HCT116 (cell line): ENCODE results near the gene IQSEC3. TPM values are rescaled to one million over a fixed set of nuclear protein-coding genes. Genes with fewer than 3 reads are reported as not detected.

Source experiments
- ATAC-seq: fragments of 200-7000 bp; cut with Tn5 transposase; 2 replicates; pipeline ENCODE4 v1.9.1; 2020; ENCODE audit warnings: mild to moderate bottlenecking, moderate library complexity
- BruUV-seq: library from RNA; stranded (reverse); fragments of 400-500 nt; replicated peaks from 2 replicates; lab custom pipeline; 2021; lab: Mats Ljungman, UMichigan
- CTCF ChIA-PET: fragments of 300-600 bp; sonication (Branson Sonifier 250); formaldehyde crosslinking; loops from one replicate; lab custom pipeline; 2021; ENCODE audit warnings: antibody characterized with exemption; lab: Charles Lee
- POLR2A ChIA-PET: fragments of 300-600, 350-600 bp; sonication (Branson Sonifier 250); formaldehyde crosslinking; loops from one replicate; lab custom pipeline; 2021; ENCODE audit warnings: antibody characterized with exemption; lab: Charles Lee
- RAD21 ChIA-PET, 2 experiments: fragments of 300-600 bp; sonication (Branson Sonifier 250); formaldehyde crosslinking; loops; one replicate each; lab custom pipeline; 2023; ENCODE audit warnings: low total read pairs in 2 of 2; ENCODE audit not compliant: uncharacterized antibody in 2 of 2, unreplicated experiment in 2 of 2, low non-redundant PET in 1 of 2; lab: Charles Lee
- DNase-seq: peaks from one replicate; pipeline ENCODE4 v3.0.0-alpha.2; 2010; ENCODE audit warnings: low read depth, low spot score
- H2AFZ ChIP-seq: fragments of 200-600 bp; shearing (Covaris generic), sonication (generic); 2 replicates; pipeline ENCODE4 v1.6.1; 2017; ENCODE audit warnings: low read depth, mixed run types, mixed read lengths, antibody characterized with exemption, low read length; ENCODE audit not compliant: poor library complexity, severe bottlenecking
- H3K27ac ChIP-seq: 2 replicates; pipeline ENCODE4 v1.5.1; 2012; ENCODE audit warnings: low read depth, low read length
- H3K27me3 ChIP-seq: fragments of 200-600 bp; sonication (generic); 2 replicates; pipeline ENCODE4 v1.6.1; 2016; ENCODE audit warnings: mixed run types, low read length, mixed read lengths; ENCODE audit not compliant: insufficient read depth
- H3K36me3 ChIP-seq, 2 experiments: fragments of 200-500 bp in 1 of 2; fragments of 200-600 bp in 1 of 2; sonication (Bioruptor generic) in 1 of 2; sonication (generic) in 1 of 2; 2 replicates each; pipeline versions ENCODE4 v1.5.1 to v1.6.1; 2014 to 2016; ENCODE audit warnings: low read length in 2 of 2, inconsistent platforms in 1 of 2, mixed read lengths in 1 of 2, mixed run types in 1 of 2; ENCODE audit not compliant: insufficient read depth in 2 of 2, control insufficient read depth in 1 of 2
- H3K4me1 ChIP-seq, 2 experiments: fragments of 200-600 bp in 1 of 2; sonication (generic) in 1 of 2; 2 replicates each; pipeline versions ENCODE4 v1.5.1 to v1.6.1; 2012 to 2017; ENCODE audit warnings: low read length in 2 of 2, inconsistent platforms in 1 of 2, mild to moderate bottlenecking in 1 of 2, mixed read lengths in 1 of 2, mixed run types in 1 of 2, moderate library complexity in 1 of 2; ENCODE audit not compliant: insufficient read depth in 2 of 2, control insufficient read depth in 1 of 2
- H3K4me2 ChIP-seq: fragments of 200-600 bp; sonication (generic); 2 replicates; pipeline ENCODE4 v1.6.1; 2017; ENCODE audit warnings: mixed run types, low read length, mixed read lengths
- H3K4me3 ChIP-seq, 2 experiments: fragments of 200-600 bp in 1 of 2; sonication (generic) in 1 of 2; replicated peaks in 1 of 2; 2 replicates each; pipeline ENCODE4 v1.5.1; 2011 to 2016; ENCODE audit warnings: low read length in 2 of 2, control low read depth in 1 of 2, low read depth in 1 of 2, mild to moderate bottlenecking in 1 of 2, mixed read lengths in 1 of 2, mixed run types in 1 of 2
- H3K79me2 ChIP-seq: fragments of 200-600 bp; sonication (generic); 2 replicates; pipeline ENCODE4 v1.6.1; 2017; ENCODE audit warnings: mild to moderate bottlenecking, mixed run types, low read length, moderate library complexity, mixed read lengths; ENCODE audit not compliant: insufficient read depth
- H3K9ac ChIP-seq: fragments of 200-600 bp; sonication (generic); 2 replicates; pipeline ENCODE4 v1.6.1; 2016; ENCODE audit warnings: low read length, mixed read lengths
- H3K9me2 ChIP-seq: fragments of 200-600 bp; sonication (generic), shearing (Covaris generic); 2 replicates; pipeline ENCODE4 v1.6.1; 2017; ENCODE audit warnings: mixed run types, mild to moderate bottlenecking, moderate library complexity; ENCODE audit not compliant: insufficient read depth
- H3K9me3 ChIP-seq, 2 experiments: fragments of 200-500 bp in 1 of 2; fragments of 200-600 bp in 1 of 2; sonication (Bioruptor generic) in 1 of 2; sonication (generic) in 1 of 2; 2 replicates each; pipeline ENCODE4 v1.6.1; 2014 to 2017; ENCODE audit warnings: low read length in 2 of 2, mixed read lengths in 2 of 2, inconsistent platforms in 1 of 2, low read depth in 1 of 2, mild to moderate bottlenecking in 1 of 2, mixed run types in 1 of 2, moderate library complexity in 1 of 2; ENCODE audit not compliant: control insufficient read depth in 1 of 2, insufficient read depth in 1 of 2
- H4K20me1 ChIP-seq: fragments of 200-600 bp; sonication (generic), shearing (Covaris generic); 2 replicates; pipeline ENCODE4 v1.6.1; 2017; ENCODE audit warnings: mixed run types, mild to moderate bottlenecking, moderate library complexity; ENCODE audit not compliant: insufficient read depth
- ATF3 ChIP-seq: IDR thresholded peaks from 2 replicates; pipeline ENCODE4 v1.6.1; 2012
- CBX3 ChIP-seq: IDR thresholded peaks from 2 replicates; pipeline ENCODE4 v1.6.1; 2012; ENCODE audit warnings: low read depth
- CEBPB ChIP-seq: IDR thresholded peaks from 2 replicates; pipeline ENCODE4 v1.6.1; 2012; ENCODE audit warnings: low read depth
- EGR1 ChIP-seq: IDR thresholded peaks from 2 replicates; pipeline ENCODE4 v1.6.1; 2012; ENCODE audit warnings: low read depth
- ELF1 ChIP-seq: IDR thresholded peaks from 2 replicates; pipeline ENCODE4 v1.6.1; 2012; ENCODE audit warnings: low read depth, borderline replicate concordance
- EZH2 ChIP-seq: fragments of 200-600 bp; sonication (generic); IDR thresholded peaks from 2 replicates; pipeline ENCODE4 v1.6.1; 2017; ENCODE audit warnings: antibody characterized with exemption, mixed run types
- EZH2phosphoT487 ChIP-seq: fragments of 200-600 bp; IDR thresholded peaks from 2 replicates; pipeline ENCODE4 v1.6.1; 2018; ENCODE audit warnings: antibody characterized with exemption, borderline replicate concordance
- FOSL1 ChIP-seq: IDR thresholded peaks from 2 replicates; pipeline ENCODE4 v1.6.1; 2012; ENCODE audit warnings: low read depth
- JUND ChIP-seq: IDR thresholded peaks from 2 replicates; pipeline ENCODE4 v1.6.1; 2012
- POLR2AphosphoS5 ChIP-seq: IDR thresholded peaks from 2 replicates; pipeline ENCODE4 v1.6.1; 2011; ENCODE audit warnings: mild to moderate bottlenecking, low read depth, low read length, moderate library complexity
- RAD21 ChIP-seq: IDR thresholded peaks from 2 replicates; pipeline ENCODE4 v1.6.1; 2012; ENCODE audit warnings: low read depth, mild to moderate bottlenecking
- SP1 ChIP-seq: IDR thresholded peaks from 2 replicates; pipeline ENCODE4 v1.6.1; 2012; ENCODE audit warnings: low read depth
- TCF7L2 ChIP-seq: IDR thresholded peaks from 2 replicates; pipeline ENCODE4 v1.7.0; 2011; ENCODE audit warnings: borderline replicate concordance, inconsistent platforms; ENCODE audit not compliant: insufficient read depth, insufficient read length; ENCODE audit errors: extremely low read depth
- YY1 ChIP-seq: IDR thresholded peaks from 2 replicates; pipeline ENCODE4 v1.6.1; 2011; ENCODE audit warnings: low read length, low read depth, moderate library complexity, mild to moderate bottlenecking; ENCODE audit not compliant: insufficient replicate concordance; ENCODE audit errors: extremely low read depth
- ZFX ChIP-seq: fragments of 450-650 bp; IDR thresholded peaks from 2 replicates; pipeline ENCODE4 v1.6.1; 2017
- intact Hi-C: fragments of 100-400 bp; cut with micrococcal nuclease; formaldehyde crosslinking; loops from 2 replicates; pipeline ENCODE4 v1.10.0; 2022
- total RNA-seq: library from RNA; stranded (reverse); gene quantifications from one replicate; pipeline ENCODE4 v1.2.1, GENCODE V29; 2021; ENCODE audit not compliant: unreplicated experiment
- TF ChIP-seq, protein P1 (sequence below): IDR thresholded peaks from 2 replicates; pipeline ENCODE4 v1.6.1; 2012; ENCODE audit warnings: low read depth
- TF ChIP-seq, protein P2 (sequence below): IDR thresholded peaks from 2 replicates; pipeline ENCODE4 v1.6.1; 2011; ENCODE audit warnings: mild to moderate bottlenecking, low read length, moderate library complexity; ENCODE audit not compliant: insufficient replicate concordance; ENCODE audit errors: extremely low read depth
- TF ChIP-seq, protein P3 (sequence below): IDR thresholded peaks from 2 replicates; pipeline ENCODE4 v1.6.1; 2012
- TF ChIP-seq, protein P4 (sequence below), 3 experiments: fragments of 200-600 bp in 1 of 3; sonication (generic) in 1 of 3; IDR thresholded peaks in 2 of 3; conservative IDR thresholded peaks in 1 of 3; 2 replicates each; pipeline ENCODE4 v1.5.1; 2012 to 2017; ENCODE audit warnings: low read depth in 2 of 3, low read length in 2 of 3, antibody characterized with exemption in 1 of 3, borderline replicate concordance in 1 of 3, control low read depth in 1 of 3, mild to moderate bottlenecking in 1 of 3, mixed read lengths in 1 of 3, mixed run types in 1 of 3, moderate library complexity in 1 of 3; ENCODE audit not compliant: insufficient read depth in 1 of 3

IQSEC3 gene
- total RNA-seq, 1 experiment from 2014 or later = not detected

- Histone ChIP-seq H3K36me3 (no peaks in the 10 kb centered on the region), H3K27me3 (no peaks in the 10 kb centered on the region), H3K4me2 (no peak overlapping the region), H3K27ac (no peak overlapping the region), H4K20me1 (no peaks in the 10 kb centered on the region), H3K9ac (no peak overlapping the region), H3K9me3 (no peaks in the 10 kb centered on the region), H2AFZ (no peak overlapping the region), H3K4me3 (no peak overlapping the region), H3K4me1 (peaks cover 0 to 8% of the 10 kb centered on the region in 2 experiments; a peak in 2 of 4 replicates), H3K79me2 (no peaks in the 10 kb centered on the region), H3K9me2 (no peaks in the 10 kb centered on the region)
- ChIA-PET POLR2A (no interaction called here), CTCF (no interaction called here), RAD21 (no interaction called here)
- intact Hi-C loops = no loop called here
- TF ChIP-seq, protein P1, sequence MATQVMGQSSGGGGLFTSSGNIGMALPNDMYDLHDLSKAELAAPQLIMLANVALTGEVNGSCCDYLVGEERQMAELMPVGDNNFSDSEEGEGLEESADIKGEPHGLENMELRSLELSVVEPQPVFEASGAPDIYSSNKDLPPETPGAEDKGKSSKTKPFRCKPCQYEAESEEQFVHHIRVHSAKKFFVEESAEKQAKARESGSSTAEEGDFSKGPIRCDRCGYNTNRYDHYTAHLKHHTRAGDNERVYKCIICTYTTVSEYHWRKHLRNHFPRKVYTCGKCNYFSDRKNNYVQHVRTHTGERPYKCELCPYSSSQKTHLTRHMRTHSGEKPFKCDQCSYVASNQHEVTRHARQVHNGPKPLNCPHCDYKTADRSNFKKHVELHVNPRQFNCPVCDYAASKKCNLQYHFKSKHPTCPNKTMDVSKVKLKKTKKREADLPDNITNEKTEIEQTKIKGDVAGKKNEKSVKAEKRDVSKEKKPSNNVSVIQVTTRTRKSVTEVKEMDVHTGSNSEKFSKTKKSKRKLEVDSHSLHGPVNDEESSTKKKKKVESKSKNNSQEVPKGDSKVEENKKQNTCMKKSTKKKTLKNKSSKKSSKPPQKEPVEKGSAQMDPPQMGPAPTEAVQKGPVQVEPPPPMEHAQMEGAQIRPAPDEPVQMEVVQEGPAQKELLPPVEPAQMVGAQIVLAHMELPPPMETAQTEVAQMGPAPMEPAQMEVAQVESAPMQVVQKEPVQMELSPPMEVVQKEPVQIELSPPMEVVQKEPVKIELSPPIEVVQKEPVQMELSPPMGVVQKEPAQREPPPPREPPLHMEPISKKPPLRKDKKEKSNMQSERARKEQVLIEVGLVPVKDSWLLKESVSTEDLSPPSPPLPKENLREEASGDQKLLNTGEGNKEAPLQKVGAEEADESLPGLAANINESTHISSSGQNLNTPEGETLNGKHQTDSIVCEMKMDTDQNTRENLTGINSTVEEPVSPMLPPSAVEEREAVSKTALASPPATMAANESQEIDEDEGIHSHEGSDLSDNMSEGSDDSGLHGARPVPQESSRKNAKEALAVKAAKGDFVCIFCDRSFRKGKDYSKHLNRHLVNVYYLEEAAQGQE = no peak
- TF ChIP-seq ZFX (no peak), CBX3 (no peak), ELF1 (no peak), RAD21 (no peak), SP1 (no peak), EZH2 (no peak), ATF3 (no peak), POLR2AphosphoS5 (no peak), FOSL1 (no peak), EGR1 (no peak), JUND (no peak), CEBPB (no peak), YY1 (no peak), TCF7L2 (no peak), EZH2phosphoT487 (no peak)
- TF ChIP-seq, protein P2, sequence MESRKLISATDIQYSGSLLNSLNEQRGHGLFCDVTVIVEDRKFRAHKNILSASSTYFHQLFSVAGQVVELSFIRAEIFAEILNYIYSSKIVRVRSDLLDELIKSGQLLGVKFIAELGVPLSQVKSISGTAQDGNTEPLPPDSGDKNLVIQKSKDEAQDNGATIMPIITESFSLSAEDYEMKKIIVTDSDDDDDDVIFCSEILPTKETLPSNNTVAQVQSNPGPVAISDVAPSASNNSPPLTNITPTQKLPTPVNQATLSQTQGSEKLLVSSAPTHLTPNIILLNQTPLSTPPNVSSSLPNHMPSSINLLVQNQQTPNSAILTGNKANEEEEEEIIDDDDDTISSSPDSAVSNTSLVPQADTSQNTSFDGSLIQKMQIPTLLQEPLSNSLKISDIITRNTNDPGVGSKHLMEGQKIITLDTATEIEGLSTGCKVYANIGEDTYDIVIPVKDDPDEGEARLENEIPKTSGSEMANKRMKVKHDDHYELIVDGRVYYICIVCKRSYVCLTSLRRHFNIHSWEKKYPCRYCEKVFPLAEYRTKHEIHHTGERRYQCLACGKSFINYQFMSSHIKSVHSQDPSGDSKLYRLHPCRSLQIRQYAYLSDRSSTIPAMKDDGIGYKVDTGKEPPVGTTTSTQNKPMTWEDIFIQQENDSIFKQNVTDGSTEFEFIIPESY = no peak
- TF ChIP-seq, protein P3, sequence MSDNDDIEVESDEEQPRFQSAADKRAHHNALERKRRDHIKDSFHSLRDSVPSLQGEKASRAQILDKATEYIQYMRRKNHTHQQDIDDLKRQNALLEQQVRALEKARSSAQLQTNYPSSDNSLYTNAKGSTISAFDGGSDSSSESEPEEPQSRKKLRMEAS = no peak
- TF ChIP-seq, protein P4, sequence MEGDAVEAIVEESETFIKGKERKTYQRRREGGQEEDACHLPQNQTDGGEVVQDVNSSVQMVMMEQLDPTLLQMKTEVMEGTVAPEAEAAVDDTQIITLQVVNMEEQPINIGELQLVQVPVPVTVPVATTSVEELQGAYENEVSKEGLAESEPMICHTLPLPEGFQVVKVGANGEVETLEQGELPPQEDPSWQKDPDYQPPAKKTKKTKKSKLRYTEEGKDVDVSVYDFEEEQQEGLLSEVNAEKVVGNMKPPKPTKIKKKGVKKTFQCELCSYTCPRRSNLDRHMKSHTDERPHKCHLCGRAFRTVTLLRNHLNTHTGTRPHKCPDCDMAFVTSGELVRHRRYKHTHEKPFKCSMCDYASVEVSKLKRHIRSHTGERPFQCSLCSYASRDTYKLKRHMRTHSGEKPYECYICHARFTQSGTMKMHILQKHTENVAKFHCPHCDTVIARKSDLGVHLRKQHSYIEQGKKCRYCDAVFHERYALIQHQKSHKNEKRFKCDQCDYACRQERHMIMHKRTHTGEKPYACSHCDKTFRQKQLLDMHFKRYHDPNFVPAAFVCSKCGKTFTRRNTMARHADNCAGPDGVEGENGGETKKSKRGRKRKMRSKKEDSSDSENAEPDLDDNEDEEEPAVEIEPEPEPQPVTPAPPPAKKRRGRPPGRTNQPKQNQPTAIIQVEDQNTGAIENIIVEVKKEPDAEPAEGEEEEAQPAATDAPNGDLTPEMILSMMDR (IDR thresholded peaks at IDR 0.05 in 2 of 3, conservative IDR thresholded peaks at IDR 0.05 in 1 of 3; ENCODE audit: borderline replicate concordance in 1 of 3, insufficient read depth in 1 of 3, low read depth in 2 of 3, low read length in 2 of 3) = no peak
- DNase-seq = no peak
- BruUV-seq = no TSS peak
- no peak for ATAC-seq
Measured at GRCh38 chr12:191541-191940, 125.0 kb downstream of the IQSEC3 start.
